GM12801 (cell line): ENCODE data around the gene CLDN7.

ENCODE experiments used
- CTCF ChIP-seq: IDR thresholded peaks from one replicate; pipeline ENCODE4 v1.5.1; 2011; ENCODE audit warnings: control low read depth; ENCODE audit not compliant: insufficient read length; ENCODE audit errors: extremely low read depth

CLDN7 gene

DNA sequence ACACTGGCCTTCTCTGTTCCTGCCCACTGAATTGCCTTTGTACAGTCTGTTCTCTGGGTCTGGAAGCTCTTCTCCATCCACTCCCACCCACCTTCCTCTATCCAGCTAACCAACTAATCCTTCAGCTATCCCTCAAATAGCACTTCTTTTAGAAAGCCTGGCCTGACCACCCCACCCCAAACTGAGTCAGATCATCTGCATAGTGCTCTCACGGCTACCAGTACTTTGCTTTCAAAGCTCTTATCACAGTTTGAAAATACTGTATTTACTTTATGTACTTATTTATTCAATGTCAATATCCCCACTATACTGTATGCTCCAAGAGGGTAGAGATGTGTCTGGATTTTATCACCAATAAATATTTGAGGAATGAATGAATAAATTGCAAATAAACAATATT, 4.5 kb upstream of the CLDN7 start:
- TF ChIP-seq CTCF: no peak

DNA sequence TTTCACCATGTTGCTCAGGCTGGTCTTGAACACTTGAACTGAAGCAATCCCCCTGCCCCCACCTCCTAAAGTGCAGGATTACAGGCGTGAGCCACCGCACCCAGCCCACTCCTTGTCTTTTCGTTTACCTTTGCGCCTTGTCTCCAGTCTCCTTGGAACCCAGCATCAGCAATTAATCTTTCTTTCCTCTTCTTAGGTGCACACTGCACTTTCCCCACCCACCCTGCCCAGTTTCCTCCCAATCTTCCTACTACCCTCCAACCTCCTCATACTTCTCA, 1.5 kb upstream of the CLDN7 start:
- TF ChIP-seq CTCF: no peak

DNA sequence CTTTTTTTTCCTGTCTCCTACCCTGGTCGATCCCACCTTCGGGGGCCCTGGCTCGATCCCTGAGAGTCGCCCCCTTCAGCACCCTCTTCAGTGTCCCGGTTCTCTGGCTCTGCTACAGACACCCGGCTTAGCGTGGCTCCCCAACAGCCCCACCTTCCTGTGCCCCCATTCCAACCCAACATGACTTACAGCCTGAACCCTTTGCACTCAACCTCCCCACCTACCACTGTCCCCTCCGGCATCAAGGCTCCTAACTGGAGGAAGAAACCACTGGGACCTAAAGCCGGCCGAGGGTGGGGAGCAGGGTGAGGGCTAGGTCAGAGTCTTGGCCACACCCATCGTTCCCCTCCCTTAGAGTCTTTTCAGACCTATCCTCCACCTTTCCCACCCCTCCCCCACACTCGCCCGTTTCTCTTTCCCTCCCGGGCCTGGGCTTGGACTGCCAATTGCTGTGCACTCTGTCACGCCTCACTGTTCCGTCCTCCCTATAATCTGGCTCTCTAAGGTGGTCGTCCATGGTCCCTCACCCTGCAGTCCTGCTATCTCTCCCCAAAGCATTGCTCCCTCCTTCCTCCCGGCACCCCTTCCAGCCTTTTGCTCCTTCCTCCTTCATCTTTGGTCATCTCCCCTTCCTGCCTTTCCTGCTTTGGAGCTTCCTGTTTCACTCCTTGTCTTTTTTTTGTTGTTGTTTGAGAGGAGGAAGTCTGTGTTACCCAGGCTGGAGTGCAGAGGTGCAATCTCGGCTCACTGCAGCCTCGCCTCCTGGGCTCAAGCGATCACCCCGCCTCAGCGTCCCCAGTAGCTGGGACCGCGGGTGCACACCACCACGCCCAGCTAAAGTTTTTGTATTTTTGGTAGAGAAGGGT, 890 bp upstream of the CLDN7 start:
- no peak for TF ChIP-seq CTCF

GRCh38 chr17:7261379-7262191, 693 bp downstream of the CLDN7 start:
- TF ChIP-seq CTCF: no peak

- no peak for TF ChIP-seq CTCF
These were observed 1.5 kb downstream of the CLDN7 start for GRCh38 chr17:7260651-7261378.

DNA sequence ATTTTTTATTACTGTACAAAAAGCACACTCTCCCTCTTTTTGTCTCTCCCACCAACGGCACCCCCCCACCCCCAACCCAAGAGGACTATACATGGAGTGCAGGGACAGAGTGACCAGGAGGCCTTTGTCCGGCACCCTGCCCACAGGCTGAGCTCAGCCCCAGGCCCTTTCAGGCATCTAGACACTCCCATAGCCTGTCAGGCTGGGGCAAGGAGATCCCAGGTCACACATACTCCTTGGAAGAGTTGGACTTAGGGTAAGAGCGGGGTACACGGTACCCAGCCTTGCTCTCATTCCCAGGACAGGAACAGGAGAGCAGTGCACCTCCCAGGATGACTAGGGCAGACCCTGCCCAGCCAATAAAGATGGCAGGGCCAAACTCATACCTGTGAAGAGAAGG, 2.1 kb downstream of the CLDN7 start:
- no peak for TF ChIP-seq CTCF

DNA sequence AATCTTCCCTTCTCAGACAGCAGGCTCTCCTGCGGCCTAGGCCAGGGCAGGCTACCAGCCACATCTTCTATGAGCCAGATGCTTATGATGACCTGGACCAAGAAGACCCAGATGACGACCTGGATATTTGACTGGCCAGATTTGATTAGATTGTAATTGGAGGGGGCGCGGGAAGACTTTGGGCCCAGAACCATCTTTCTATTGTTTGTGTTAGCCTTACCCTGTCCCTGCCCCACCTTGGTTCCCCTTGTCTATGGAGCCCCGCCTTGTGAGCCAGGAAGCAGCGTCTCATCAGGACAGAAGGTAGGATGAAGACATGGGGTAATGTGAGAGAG, 2.8 kb downstream of the CLDN7 start:
- no peak for TF ChIP-seq CTCF
